HG03342 (cell line): ENCODE measurements around the gene ALDH1A1.

Source experiments
- ATAC-seq: cut with Tn5 transposase; IDR thresholded peaks from one replicate; pipeline ENCODE4 v1.9.1; 2021; ENCODE audit warnings: mild to moderate bottlenecking, moderate library complexity; ENCODE audit not compliant: unreplicated experiment

Gene ALDH1A1

GRCh38 chr9:72980183-72980582 lies 27.3 kb upstream of the ALDH1A1 start:
- ATAC-seq: no peak

GRCh38 chr9:72979405-72980100 lies 26.7 kb upstream of the ALDH1A1 start:
- ATAC-seq: no peak

- no peak for ATAC-seq
These were observed 25.9 kb upstream of the ALDH1A1 start for GRCh38 chr9:72978744-72979143.

GRCh38 chr9:72977670-72978069 lies 24.8 kb upstream of the ALDH1A1 start:
- no peak for ATAC-seq

- no peak for ATAC-seq
These were observed 21.6 kb upstream of the ALDH1A1 start for GRCh38 chr9:72974501-72974900.

GRCh38 chr9:72972636-72973035 lies 19.8 kb upstream of the ALDH1A1 start:
- ATAC-seq: no peak

- no peak for ATAC-seq
These were observed 18.6 kb upstream of the ALDH1A1 start for GRCh38 chr9:72971411-72971810.

- ATAC-seq: no peak
These were observed 7.6 kb upstream of the ALDH1A1 start for GRCh38 chr9:72960446-72960845.

GRCh38 chr9:72958485-72959281 lies 5.8 kb upstream of the ALDH1A1 start:
- ATAC-seq: no peak

GRCh38 chr9:72955571-72955970 lies 2.7 kb upstream of the ALDH1A1 start:
- ATAC-seq: no peak

- ATAC-seq: no peak
These were observed 2.2 kb upstream of the ALDH1A1 start for GRCh38 chr9:72955126-72955455.

GRCh38 chr9:72954431-72955125 lies 1.7 kb upstream of the ALDH1A1 start:
- ATAC-seq: no peak

GRCh38 chr9:72952381-72952690 lies 517 bp downstream of the ALDH1A1 start:
- ATAC-seq: no peak

- ATAC-seq: no peak
These were observed 1.1 kb downstream of the ALDH1A1 start for GRCh38 chr9:72951520-72952380.

GRCh38 chr9:72950875-72951442 lies 1.9 kb downstream of the ALDH1A1 start:
- ATAC-seq: no peak

- no peak for ATAC-seq
These were observed 2.9 kb downstream of the ALDH1A1 start for GRCh38 chr9:72949918-72950325.

- ATAC-seq: no peak
These were observed 3.6 kb downstream of the ALDH1A1 start for GRCh38 chr9:72949244-72949582.

- no peak for ATAC-seq
These were observed 4.1 kb downstream of the ALDH1A1 start for GRCh38 chr9:72948575-72949243.

GRCh38 chr9:72947984-72948465 lies 4.8 kb downstream of the ALDH1A1 start:
- no peak for ATAC-seq

- no peak for ATAC-seq
These were observed 6.0 kb downstream of the ALDH1A1 start for GRCh38 chr9:72946821-72947220.
